HG02852 (cell line): ENCODE measurements around the gene VSNL1.

Source experiments
- ATAC-seq: cut with Tn5 transposase; IDR thresholded peaks from one replicate; pipeline ENCODE4 v1.9.1; 2021; ENCODE audit warnings: mild to moderate bottlenecking, moderate library complexity; ENCODE audit not compliant: unreplicated experiment

The VSNL1 gene

DNA sequence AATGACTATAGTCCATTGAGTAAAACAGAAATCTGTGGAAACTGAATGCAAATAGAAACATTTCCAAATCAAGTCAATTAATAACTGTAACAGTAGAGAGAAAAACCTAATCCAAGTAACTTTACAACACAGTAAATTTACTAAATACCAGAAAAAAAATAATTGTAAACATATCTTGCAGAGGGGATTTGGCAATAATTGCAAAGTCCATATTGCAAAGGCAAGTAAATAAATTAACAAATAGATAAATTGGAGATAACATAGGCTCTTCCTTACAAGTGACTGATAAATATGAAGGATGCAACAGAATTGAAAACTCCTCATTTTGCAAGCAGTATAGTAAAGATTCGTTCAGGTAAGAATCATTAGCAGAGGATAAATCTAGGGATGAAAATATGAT lies 148.1 kb downstream of the VSNL1 start:
- ATAC-seq: no peak

DNA sequence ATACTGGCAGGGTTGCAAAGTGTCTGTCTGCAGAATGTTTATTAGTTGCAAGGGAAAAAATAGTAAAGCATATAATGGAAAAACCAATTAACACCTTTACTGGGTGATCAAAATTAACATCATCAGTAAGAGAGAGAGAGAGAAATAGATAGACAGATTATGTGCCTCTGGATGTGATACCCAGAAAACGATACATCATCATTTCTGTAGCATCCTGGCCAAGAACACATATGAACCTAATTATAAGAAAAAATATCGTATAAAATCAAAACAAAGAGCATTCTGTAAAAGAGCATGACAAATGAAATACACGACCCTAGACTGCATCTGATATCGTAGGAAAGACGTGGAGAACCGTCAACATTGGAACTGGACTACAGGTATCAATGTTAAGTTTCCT lies 148.5 kb downstream of the VSNL1 start:
- ATAC-seq: no peak

- no peak for ATAC-seq
Measured at GRCh38 chr2:17690776-17691175, 150.3 kb downstream of the VSNL1 start.
